HEK293 (cell line): ENCODE data around the gene FLVCR1.

Source experiments
- CTCF ChIA-PET: fragments of 350-600 bp; formaldehyde crosslinking; extraction: SDS; loops from one replicate; lab custom pipeline; 2021; ENCODE audit warnings: antibody characterized with exemption; lab: Yijun Ruan, JAX
- POLR2A ChIA-PET: fragments of 300-600 bp; formaldehyde crosslinking; extraction: SDS; loops from one replicate; lab custom pipeline; 2020; ENCODE audit warnings: antibody characterized with exemption, inconsistent platforms; lab: Yijun Ruan, JAX
- H3K27ac ChIP-seq: fragments of 200-500 bp; sonication (Bioruptor generic); 2 replicates; pipeline ENCODE4 v1.5.1; 2014; ENCODE audit warnings: low read depth, low read length, control low read depth, inconsistent platforms; ENCODE audit errors: extremely low read depth
- H3K36me3 ChIP-seq, 2 experiments: fragments of 200-500 bp in 1 of 2; sonication (Bioruptor generic) in 1 of 2; 1 replicate in 1 of 2; 2 replicates in 1 of 2; pipeline ENCODE4 v1.5.1; 2014 to 2017; ENCODE audit warnings: inconsistent platforms in 2 of 2, low read length in 2 of 2; ENCODE audit not compliant: control insufficient read depth in 2 of 2, insufficient read depth in 1 of 2
- H3K4me1 ChIP-seq: fragments of 200-500 bp; sonication (Bioruptor generic); 2 replicates; pipeline ENCODE4 v1.5.1; 2014; ENCODE audit warnings: mild to moderate bottlenecking, low read length, inconsistent platforms; ENCODE audit not compliant: control insufficient read depth, insufficient read depth
- H3K4me3 ChIP-seq: 2 replicates; pipeline ENCODE4 v1.5.1; 2011; ENCODE audit warnings: low read depth, mild to moderate bottlenecking, control low read depth, low read length, moderate library complexity
- H3K9me3 ChIP-seq: fragments of 200-500 bp; sonication (Bioruptor generic); 2 replicates; pipeline ENCODE4 v1.5.1; 2014; ENCODE audit warnings: low read depth, low read length, inconsistent platforms; ENCODE audit not compliant: control insufficient read depth, insufficient read depth
- AEBP2 ChIP-seq: fragments of 450-650 bp; formaldehyde crosslinking; IDR thresholded peaks from 2 replicates; pipeline ENCODE4 v1.5.1; 2016; ENCODE audit warnings: missing biosample characterization, missing genetic modification characterization, borderline replicate concordance
- GLI2 ChIP-seq: fragments of 450-650 bp; formaldehyde crosslinking; IDR thresholded peaks from 2 replicates; pipeline ENCODE4; 2017; ENCODE audit warnings: missing biosample characterization, missing genetic modification characterization, low read depth, borderline replicate concordance
- HOXC10 ChIP-seq: sonication (generic); formaldehyde crosslinking; IDR thresholded peaks from 2 replicates; pipeline ENCODE4 v1.8.1; 2023; ENCODE audit warnings: mild to moderate bottlenecking, missing genetic modification reagents
- INSM2 ChIP-seq: fragments of 450-650 bp; formaldehyde crosslinking; IDR thresholded peaks from 2 replicates; pipeline ENCODE4 v1.5.1; 2016; ENCODE audit warnings: missing biosample characterization, missing genetic modification characterization
- KLF16 ChIP-seq: fragments of 450-650 bp; formaldehyde crosslinking; IDR thresholded peaks from 2 replicates; pipeline ENCODE4 v1.5.1; 2017; ENCODE audit warnings: missing biosample characterization, missing genetic modification characterization
- PBX3 ChIP-seq: sonication (generic); formaldehyde crosslinking; IDR thresholded peaks from 2 replicates; pipeline ENCODE4 v1.8.1; 2022; ENCODE audit warnings: mild to moderate bottlenecking, moderate library complexity, missing genetic modification reagents
- SCRT1 ChIP-seq: fragments of 450-650 bp; formaldehyde crosslinking; IDR thresholded peaks from 2 replicates; pipeline ENCODE4 v1.5.1; 2016; ENCODE audit warnings: missing biosample characterization, missing genetic modification characterization, borderline replicate concordance
- WT1 ChIP-seq: fragments of 450-650 bp; formaldehyde crosslinking; IDR thresholded peaks from 2 replicates; pipeline ENCODE4 v1.5.1; 2016; ENCODE audit warnings: missing biosample characterization, missing genetic modification characterization
- ZIC2 ChIP-seq: fragments of 450-650 bp; formaldehyde crosslinking; IDR thresholded peaks from 2 replicates; pipeline ENCODE4 v1.5.1; 2016; ENCODE audit warnings: missing biosample characterization, missing genetic modification characterization
- ZNF112 ChIP-seq: fragments of 450-650 bp; formaldehyde crosslinking; IDR thresholded peaks from 2 replicates; pipeline ENCODE4 v1.5.0; 2017; ENCODE audit warnings: missing biosample characterization, missing genetic modification characterization
- ZNF114 ChIP-seq: fragments of 450-650 bp; formaldehyde crosslinking; IDR thresholded peaks from 2 replicates; pipeline ENCODE4 v1.5.0; 2017; ENCODE audit warnings: missing biosample characterization, missing genetic modification characterization
- ZNF16 ChIP-seq: fragments of 450-650 bp; formaldehyde crosslinking; IDR thresholded peaks from 2 replicates; pipeline ENCODE4 v1.5.1; 2016; ENCODE audit warnings: low read depth, missing biosample characterization, missing genetic modification characterization
- ZNF19 ChIP-seq: fragments of 450-650 bp; formaldehyde crosslinking; IDR thresholded peaks from 2 replicates; pipeline ENCODE4; 2016; ENCODE audit warnings: missing biosample characterization, missing genetic modification characterization, low read depth
- ZNF221 ChIP-seq: fragments of 450-650 bp; formaldehyde crosslinking; IDR thresholded peaks from 2 replicates; pipeline ENCODE4 v1.5.1; 2017; ENCODE audit warnings: missing biosample characterization, missing genetic modification characterization, borderline replicate concordance
- ZNF366 ChIP-seq: fragments of 450-650 bp; formaldehyde crosslinking; conservative IDR thresholded peaks from 2 replicates; pipeline ENCODE4 v1.5.1; 2016; ENCODE audit warnings: missing biosample characterization, missing genetic modification characterization
- ZNF398 ChIP-seq: fragments of 450-650 bp; formaldehyde crosslinking; IDR thresholded peaks from 2 replicates; pipeline ENCODE4 v1.5.1; 2017; ENCODE audit warnings: missing biosample characterization, missing genetic modification characterization
- ZNF449 ChIP-seq: fragments of 450-650 bp; formaldehyde crosslinking; IDR thresholded peaks from 2 replicates; pipeline ENCODE4 v1.5.1; 2017; ENCODE audit warnings: missing biosample characterization, mild to moderate bottlenecking, missing genetic modification characterization, moderate library complexity
- ZNF48 ChIP-seq: fragments of 450-650 bp; formaldehyde crosslinking; IDR thresholded peaks from 2 replicates; pipeline ENCODE4 v1.5.1; 2016; ENCODE audit warnings: missing biosample characterization, missing genetic modification characterization
- ZNF488 ChIP-seq: fragments of 450-650 bp; formaldehyde crosslinking; IDR thresholded peaks from 2 replicates; pipeline ENCODE4 v1.5.1; 2016; ENCODE audit warnings: missing biosample characterization, missing genetic modification characterization
- ZNF580 ChIP-seq: fragments of 450-650 bp; formaldehyde crosslinking; IDR thresholded peaks from 2 replicates; pipeline ENCODE4 v1.5.1; 2016; ENCODE audit warnings: missing biosample characterization, missing genetic modification characterization
- ZNF621 ChIP-seq: fragments of 450-650 bp; formaldehyde crosslinking; IDR thresholded peaks from 2 replicates; pipeline ENCODE4 v1.5.1; 2017; ENCODE audit warnings: missing biosample characterization, missing genetic modification characterization
- ZNF701 ChIP-seq: fragments of 450-650 bp; formaldehyde crosslinking; IDR thresholded peaks from 2 replicates; pipeline ENCODE4 v1.5.1; 2016; ENCODE audit warnings: missing biosample characterization, missing genetic modification characterization
- ZNF785 ChIP-seq: fragments of 450-650 bp; formaldehyde crosslinking; IDR thresholded peaks from 2 replicates; pipeline ENCODE4 v1.5.1; 2016; ENCODE audit warnings: missing biosample characterization, missing genetic modification characterization
- ZNF792 ChIP-seq: fragments of 450-650 bp; formaldehyde crosslinking; IDR thresholded peaks from 2 replicates; pipeline ENCODE4 v1.5.1; 2016; ENCODE audit warnings: missing biosample characterization, missing genetic modification characterization

FLVCR1 gene

GRCh38 chr1:212922016-212922415 lies 63.9 kb downstream of the FLVCR1 start:
- CTCF ChIA-PET: interaction anchor here (0.5 to 1.5 kb wide), 3 partner anchors 11 to 486 kb away, joined by 3 to 5 read pairs (median 5); no protein-coding TSS in a partner anchor
- POLR2A ChIA-PET: no interaction called here
- Histone ChIP-seq H3K4me1 (no peaks in the 10 kb centered on the region), H3K27ac (no peak overlapping the region), H3K4me3 (no peak overlapping the region), H3K36me3 (no peaks in the 10 kb centered on the region), H3K9me3 (no peaks in the 10 kb centered on the region)
- no peak for TF ChIP-seq SCRT1
- no peak for TF ChIP-seq ZNF221 (tag by site-specific recombination)
- TF ChIP-seq ZNF48 (tag by site-specific recombination): no peak
- TF ChIP-seq ZNF366 (tag by site-specific recombination): no peak
- no peak for TF ChIP-seq ZNF112 (tag by site-specific recombination)
- TF ChIP-seq ZNF488 (tag by site-specific recombination): no peak
- TF ChIP-seq GLI2: no peak
- TF ChIP-seq ZNF114: no peak
- no peak for TF ChIP-seq AEBP2 (tag by site-specific recombination)
- no peak for TF ChIP-seq ZNF701 (tag by site-specific recombination)
- no peak for TF ChIP-seq WT1 (tag by site-specific recombination)
- TF ChIP-seq PBX3: no peak
- no peak for TF ChIP-seq ZNF398 (tag by site-specific recombination)
- no peak for TF ChIP-seq HOXC10 (CRISPR knock-in tag)
- no peak for TF ChIP-seq ZIC2 (tag by site-specific recombination)
- no peak for TF ChIP-seq ZNF621
- no peak for TF ChIP-seq ZNF16 (tag by site-specific recombination)

- Histone ChIP-seq H3K4me3 (no peak overlapping the region), H3K27ac (no peak overlapping the region), H3K4me1 (no peaks in the 10 kb centered on the region), H3K9me3 (no peaks in the 10 kb centered on the region), H3K36me3 (no peaks in the 10 kb centered on the region)
- POLR2A ChIA-PET: no interaction called here
- CTCF ChIA-PET: interaction anchor here (0.6 kb wide), 1 partner anchor 68 kb away, joined by 4 read pairs; no protein-coding TSS in a partner anchor
- TF ChIP-seq ZNF19 (no peak), ZNF449 (tag by site-specific recombination) (no peak), KLF16 (no peak), ZNF785 (tag by site-specific recombination) (no peak), INSM2 (no peak), ZNF580 (tag by site-specific recombination) (no peak), ZNF792 (tag by site-specific recombination) (no peak)
Observed at GRCh38 chr1:212926372-212926771, 68.3 kb downstream of the FLVCR1 start.
